KOPT-K1 (cell line): ENCODE results near the gene ACAP1.
"Not testable (repeated sequence)": the region's sequence is repeated elsewhere in the genome, so short reads cannot be mapped to it uniquely, and the experiment has no call there.

Experiments
- H3K27ac ChIP-seq: fragments of 200-600 bp; sonication (generic); 2 replicates; pipeline ENCODE4 v1.5.1; 2016; ENCODE audit warnings: antibody characterized with exemption, mild to moderate bottlenecking, low read depth, low read length; ENCODE audit not compliant: poor library complexity, severe bottlenecking
- H3K36me3 ChIP-seq: fragments of 200-600 bp; sonication (generic); 2 replicates; pipeline ENCODE4 v1.5.1; 2017; ENCODE audit warnings: antibody characterized with exemption, mild to moderate bottlenecking, low read length, moderate library complexity; ENCODE audit not compliant: insufficient read depth
- H3K9me3 ChIP-seq: fragments of 200-600 bp; sonication (generic); 2 replicates; pipeline ENCODE4 v1.5.1; 2017; ENCODE audit warnings: antibody characterized with exemption, low read length, mild to moderate bottlenecking; ENCODE audit not compliant: insufficient read depth, poor library complexity, severe bottlenecking

The ACAP1 gene

DNA sequence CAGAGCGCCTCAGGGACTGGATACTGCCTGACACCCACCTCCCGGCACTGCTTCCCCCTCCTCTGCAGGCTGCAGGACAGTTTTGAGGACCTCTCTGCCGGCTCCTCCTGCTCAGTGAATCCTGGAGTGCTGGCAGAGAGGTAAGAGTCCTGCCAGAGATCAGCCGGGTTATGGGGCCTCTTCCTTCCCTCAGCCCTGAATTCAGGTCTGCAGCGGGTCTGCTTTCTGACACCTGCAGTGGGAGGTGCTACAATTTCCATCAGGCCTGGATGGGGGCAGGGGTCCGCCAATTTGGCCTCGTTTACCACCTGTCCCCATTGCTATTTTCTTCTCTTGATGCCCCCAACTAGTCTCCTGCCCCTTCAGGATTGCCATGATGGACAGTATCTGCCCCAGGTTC, 4.2 kb upstream of the ACAP1 start:
- Histone ChIP-seq H3K36me3 (no peaks in the 10 kb centered on the region), H3K27ac (peak overlapping the region; percentile 89)

DNA sequence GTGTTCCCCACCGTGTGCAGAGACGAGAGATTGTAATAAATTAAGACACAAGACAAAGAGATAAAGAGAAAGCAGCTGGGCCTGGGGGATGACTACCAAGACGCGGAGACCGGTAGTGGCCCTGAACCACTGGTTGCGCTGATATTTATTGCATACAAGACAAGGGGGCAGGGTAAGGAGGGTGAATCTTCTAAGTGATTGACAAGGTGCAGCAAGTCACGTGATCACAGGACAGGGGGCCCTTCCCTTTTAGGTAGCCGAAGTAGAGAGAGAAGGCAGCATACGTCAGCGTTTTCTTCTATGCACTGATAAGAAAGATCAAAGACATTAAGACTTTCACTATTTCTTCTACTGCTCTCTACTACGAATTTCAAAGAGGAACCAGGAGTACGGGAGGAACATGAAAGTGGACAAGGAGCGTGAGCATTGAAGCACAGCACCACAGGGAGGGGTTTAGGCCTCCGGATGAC, 3.7 kb upstream of the ACAP1 start:
- H3K36me3 ChIP-seq, H3K9me3 ChIP-seq: not testable (repeated sequence)
- H3K27ac ChIP-seq: peak overlapping the region; percentile 89

More for the DNA sequence above, 4.2 kb upstream of the ACAP1 start:
- no peaks in the 10 kb centered on the region for H3K9me3 ChIP-seq

DNA sequence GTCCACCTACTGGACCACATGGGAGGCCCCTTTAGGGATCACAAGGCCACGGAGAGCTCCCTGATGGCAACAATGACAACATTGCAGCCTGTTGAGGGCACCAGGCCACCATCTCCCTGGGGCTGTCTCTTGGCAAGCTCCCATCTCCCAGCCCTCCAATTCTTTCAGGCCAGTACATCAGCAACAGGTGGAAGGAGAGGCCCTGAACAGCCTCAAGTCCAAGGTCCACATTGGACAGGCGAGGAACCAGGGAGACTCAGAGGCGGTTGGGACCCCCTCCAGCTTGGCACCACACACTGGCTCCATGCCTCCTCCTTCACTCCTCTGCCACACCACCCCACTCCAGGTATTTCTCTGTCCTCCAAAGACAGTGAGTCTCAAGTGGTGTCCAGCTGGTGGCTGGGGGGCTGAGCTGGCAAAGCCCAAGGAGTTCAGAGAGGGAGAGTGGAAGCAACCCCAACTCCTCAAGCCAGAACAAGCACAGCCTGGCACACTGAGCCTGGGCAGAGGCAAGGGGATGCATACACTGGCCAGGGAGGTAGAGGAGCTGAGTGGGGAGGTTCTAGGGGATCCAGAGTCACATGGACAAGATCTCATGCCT, 1.3 kb upstream of the ACAP1 start:
- Histone ChIP-seq H3K27ac (peak overlapping the region; percentile 100), H3K9me3 (no peaks in the 10 kb centered on the region), H3K36me3 (peaks cover 25% of the 10 kb centered on the region)

DNA sequence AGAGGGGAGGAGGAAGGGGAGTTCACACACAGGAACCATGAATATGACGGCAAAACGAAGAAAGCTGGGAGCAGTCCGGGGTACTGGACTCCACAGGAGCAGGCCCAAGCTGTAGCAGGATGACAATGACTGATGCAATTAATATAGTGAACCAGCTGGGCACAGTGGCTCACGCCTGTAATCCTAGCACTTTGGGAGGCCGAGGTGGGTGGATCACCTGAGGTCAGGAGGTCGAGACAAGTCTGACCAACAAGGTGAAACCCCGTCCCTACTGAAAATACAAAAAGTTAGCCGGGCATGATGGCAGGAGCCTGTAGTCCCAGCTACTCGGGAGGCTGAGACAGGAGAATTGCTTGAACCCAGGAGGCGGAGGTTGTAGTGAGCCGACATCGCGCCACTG, 564 bp upstream of the ACAP1 start:
- Histone ChIP-seq H3K27ac (peak overlapping the region; percentile 100), H3K36me3 (peaks cover 32% of the 10 kb centered on the region)
- not testable (repeated sequence) for H3K9me3 ChIP-seq

DNA sequence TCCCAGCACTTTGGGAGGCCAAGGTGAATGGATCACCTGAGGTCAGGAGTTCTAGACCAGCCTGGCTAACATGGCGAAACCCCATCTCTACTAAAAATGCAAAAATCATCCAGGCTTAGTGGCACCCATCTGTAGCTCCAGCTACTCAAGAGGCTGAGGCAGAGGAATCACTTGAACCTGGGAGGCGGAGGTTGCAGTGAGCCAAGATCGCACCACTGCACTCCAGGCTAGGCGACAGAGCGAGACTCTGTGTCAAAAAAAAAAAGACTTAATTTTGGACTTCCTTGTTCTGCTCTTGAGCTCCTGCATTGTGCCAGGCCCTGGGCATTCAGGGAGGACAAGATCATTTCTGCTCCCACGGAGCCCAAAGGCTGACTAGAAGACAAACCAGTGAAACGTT, 1.3 kb downstream of the ACAP1 start:
- H3K27ac ChIP-seq: peak overlapping the region; percentile 100
- H3K9me3 ChIP-seq: not testable (repeated sequence)
- peaks cover 51% of the 10 kb centered on the region for H3K36me3 ChIP-seq

DNA sequence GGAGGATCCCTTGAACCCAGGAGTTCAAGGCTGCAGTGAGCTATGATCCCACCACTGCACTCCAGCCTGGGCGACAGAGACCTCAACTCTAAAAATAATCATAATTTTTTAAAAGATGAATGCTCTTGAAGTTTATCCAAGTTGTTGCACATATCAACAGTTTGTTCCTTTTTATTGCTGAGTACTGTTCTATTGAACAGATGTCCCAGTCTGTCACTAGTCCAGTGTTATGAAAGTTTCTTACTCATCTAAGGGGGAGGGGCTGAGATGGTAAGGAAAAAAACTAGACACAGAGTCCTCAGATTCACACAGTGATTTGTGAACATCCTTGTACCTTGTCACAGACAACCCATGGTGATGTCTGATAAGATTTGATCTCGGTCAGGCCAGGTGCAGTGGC, 3.9 kb downstream of the ACAP1 start:
- no peak overlapping the region for H3K27ac ChIP-seq
- peaks cover 76% of the 10 kb centered on the region for H3K36me3 ChIP-seq

DNA sequence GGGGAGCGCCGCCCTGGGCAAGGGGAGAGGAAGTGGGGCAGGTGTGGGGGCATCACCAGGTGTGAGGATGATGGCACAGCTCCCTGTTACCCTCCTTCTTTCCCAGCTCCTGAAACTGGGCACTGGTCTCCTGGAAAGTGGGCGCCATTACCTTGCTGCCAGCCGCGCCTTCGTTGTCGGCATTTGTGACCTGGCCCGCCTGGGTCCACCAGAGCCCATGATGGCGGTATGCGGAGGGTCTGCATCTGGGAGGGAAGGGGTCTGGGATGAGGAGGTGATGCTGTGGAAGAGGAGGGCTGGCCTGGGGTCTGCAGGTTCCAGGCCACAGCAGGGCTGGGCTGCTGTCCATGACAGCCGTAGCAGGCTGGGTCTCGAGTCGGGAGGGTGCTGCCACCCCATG, 5.5 kb downstream of the ACAP1 start:
- Histone ChIP-seq H3K9me3 (no peaks in the 10 kb centered on the region), H3K27ac (no peak overlapping the region), H3K36me3 (peaks cover 93% of the 10 kb centered on the region)

More for the DNA sequence above, 3.9 kb downstream of the ACAP1 start:
- H3K9me3 ChIP-seq: no peaks in the 10 kb centered on the region

DNA sequence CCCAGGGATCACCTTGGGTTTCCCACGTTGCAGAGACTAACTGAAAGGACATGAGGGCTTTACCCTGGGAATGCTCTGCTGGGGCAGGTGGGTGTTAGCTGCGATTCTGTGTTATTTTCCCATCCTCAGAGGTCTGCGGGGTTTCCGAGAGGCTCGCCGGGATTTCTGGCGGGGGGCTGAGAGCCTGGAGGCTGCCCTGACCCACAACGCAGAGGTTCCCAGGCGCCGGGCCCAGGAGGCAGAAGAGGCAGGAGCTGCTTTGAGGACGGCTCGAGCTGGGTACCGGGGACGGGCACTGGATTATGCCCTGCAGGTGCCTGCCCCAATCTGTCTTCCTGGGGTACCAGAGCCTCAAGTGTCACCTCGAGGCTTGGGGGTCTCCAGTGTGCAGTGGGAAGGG, 6.9 kb downstream of the ACAP1 start:
- Histone ChIP-seq H3K9me3 (no peaks in the 10 kb centered on the region), H3K36me3 (peaks cover 100% of the 10 kb centered on the region), H3K27ac (no peak overlapping the region)

DNA sequence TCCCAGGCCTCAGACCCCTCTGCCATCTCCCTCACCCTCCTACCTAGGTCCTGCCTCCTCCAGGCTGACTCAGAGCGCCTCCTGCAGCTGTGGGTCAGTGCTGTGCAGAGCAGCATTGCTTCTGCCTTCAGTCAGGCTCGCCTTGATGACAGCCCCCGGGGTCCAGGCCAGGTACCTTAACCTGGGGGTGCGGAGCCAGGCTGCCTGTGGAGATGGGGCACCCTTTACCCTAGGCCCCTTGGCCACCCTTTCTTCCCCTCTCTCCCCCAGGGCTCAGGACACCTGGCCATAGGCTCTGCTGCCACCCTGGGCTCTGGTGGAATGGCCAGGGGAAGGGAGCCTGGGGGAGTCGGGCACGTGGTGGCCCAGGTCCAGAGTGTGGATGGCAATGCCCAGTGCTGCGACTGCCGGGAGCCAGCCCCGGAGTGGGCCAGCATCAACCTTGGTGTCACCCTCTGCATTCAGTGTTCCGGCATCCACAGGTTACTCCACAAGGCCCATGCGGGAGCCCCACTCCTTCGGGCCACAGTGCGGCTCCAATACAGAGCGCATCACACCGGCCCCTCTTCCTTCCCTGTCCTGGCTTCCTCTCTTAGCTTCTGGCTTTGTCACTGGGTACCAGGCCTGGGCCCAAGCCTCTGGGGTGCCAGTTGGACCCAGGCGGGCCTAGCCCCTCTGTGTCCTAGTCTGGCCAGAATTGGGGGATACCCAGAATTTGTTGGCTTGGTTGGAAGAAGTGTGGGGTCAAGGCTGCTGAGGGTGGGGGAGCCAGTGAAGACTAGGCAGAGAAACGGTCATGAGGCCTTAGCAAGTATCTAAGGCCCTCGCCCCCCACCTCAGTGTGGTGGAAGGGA, 10.7 kb downstream of the ACAP1 start:
- no peaks in the 10 kb centered on the region for H3K9me3 ChIP-seq
- H3K27ac ChIP-seq: no peak overlapping the region
- peaks cover 94% of the 10 kb centered on the region for H3K36me3 ChIP-seq

DNA sequence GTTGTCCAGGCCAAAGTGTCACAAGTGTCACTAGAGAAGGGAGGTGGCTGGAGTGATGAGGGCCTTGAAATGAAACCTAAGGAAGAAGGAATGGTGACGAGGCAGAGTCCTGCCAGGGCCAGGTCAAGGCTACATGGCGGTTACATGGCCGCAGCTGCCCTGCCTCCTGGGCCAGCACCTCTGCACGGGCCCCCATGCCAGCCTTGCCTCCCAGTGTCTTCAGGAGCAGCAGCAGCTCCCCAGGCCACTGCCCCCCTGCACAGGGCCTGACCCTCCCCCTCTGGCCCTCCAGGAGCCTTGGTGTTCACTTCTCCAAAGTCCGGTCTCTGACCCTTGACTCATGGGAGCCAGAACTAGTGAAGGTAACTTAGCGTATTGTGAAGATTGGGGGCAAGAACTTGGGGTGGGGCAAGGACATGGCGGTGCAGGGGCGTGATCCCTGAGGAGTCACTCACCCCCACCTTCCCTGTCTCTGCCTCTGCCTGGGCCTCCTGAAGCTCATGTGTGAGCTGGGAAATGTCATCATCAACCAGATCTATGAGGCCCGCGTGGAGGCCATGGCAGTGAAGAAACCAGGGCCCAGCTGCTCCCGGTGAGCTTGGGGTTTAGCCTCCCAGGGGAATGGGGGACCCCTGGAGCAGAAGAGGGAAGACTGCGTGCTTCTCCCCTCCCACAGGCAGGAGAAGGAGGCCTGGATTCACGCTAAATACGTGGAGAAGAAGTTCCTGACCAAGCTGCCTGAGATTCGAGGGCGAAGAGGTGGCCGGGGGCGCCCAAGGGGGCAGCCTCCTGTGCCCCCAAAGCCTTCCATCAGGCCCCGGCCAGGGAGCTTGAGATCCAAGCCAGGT, 11.5 kb downstream of the ACAP1 start:
- peaks cover 94% of the 10 kb centered on the region for H3K36me3 ChIP-seq
- no peak overlapping the region for H3K27ac ChIP-seq
- H3K9me3 ChIP-seq: no peaks in the 10 kb centered on the region

DNA sequence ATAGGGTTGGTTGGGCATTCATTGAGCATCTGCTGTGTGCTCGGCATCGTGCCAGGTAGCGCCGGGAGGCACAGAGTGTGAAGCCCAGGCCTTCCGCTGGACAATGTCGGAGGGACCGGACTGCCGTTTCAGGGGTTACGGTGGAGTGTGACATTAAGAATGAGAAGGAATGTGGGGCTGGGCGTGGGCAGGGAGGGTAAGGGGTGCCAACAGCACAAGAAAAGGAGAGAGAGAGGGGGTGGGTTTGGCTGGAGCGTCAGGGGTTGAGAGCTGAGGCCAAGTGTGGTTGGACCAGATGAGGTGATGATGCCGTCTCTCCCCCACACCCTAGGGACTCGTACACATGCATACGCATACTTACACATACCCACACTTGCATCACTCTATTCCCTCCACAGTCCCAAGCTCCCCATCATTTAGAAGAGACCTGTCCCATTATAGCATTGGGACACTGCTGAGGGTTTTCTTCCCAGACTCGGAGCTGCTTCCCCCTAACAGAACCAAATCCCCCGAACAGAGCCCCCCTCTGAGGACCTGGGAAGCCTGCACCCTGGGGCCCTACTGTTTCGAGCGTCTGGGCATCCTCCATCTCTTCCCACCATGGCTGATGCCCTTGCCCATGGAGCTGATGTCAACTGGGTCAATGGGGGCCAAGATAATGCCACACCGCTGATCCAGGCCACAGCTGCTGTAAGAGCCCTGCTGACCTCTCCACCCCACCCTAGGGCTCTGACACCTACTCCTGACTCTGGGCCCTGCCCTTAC, 12.3 kb downstream of the ACAP1 start:
- H3K27ac ChIP-seq: no peak overlapping the region
- no peaks in the 10 kb centered on the region for H3K9me3 ChIP-seq
- peaks cover 93% of the 10 kb centered on the region for H3K36me3 ChIP-seq

DNA sequence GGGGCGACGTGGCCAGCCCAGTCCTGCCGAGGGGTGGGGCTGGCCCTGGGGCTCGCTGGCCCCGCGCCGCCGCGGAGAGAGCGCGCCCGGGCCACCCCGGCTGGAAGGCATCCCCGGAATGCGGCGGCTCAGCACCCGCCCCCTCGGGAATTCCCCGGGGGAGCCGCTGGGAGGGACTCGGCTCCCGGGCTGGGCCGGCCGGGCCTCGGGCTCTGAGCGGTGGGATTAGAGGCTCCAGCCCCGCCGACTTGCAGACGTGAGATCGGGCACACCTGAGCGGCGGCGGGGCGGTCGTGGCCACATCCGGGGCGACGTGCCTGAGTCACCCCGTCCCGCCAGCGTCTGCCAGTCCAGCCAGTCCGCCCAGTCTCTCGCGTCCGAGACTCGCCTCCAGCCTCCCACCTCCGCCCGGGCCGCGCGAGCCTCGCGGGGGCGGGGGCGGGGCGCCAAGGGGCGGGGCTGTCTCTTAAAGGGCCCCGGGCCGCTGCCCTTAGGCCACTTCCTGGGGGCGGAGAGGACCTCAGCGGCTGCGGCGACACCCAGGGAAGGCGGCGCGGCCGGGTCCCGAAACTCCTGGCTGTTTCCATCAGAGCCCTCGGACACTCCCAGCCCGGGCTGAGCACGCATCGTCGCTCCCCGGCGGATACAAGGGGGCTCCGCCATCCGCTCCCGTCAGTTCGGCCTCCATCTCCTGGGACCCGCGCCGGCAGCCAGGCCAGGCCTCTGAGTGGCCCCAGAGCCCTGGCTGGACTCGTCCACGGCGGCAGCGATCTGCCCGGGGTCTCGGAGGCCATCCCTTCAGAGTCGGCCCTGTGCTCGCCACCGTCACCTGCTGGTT, 15.6 kb downstream of the ACAP1 start, which contains the start of gene KCTD11:
TSS of gene KCTD11 (plus strand) at position 498 of the 838 bp plus-strand sequence.
- Histone ChIP-seq H3K36me3 (peaks cover 65% of the 10 kb centered on the region), H3K27ac (no peak within 1 kb of the TSS), H3K9me3 (no peaks in the 10 kb centered on the region)

DNA sequence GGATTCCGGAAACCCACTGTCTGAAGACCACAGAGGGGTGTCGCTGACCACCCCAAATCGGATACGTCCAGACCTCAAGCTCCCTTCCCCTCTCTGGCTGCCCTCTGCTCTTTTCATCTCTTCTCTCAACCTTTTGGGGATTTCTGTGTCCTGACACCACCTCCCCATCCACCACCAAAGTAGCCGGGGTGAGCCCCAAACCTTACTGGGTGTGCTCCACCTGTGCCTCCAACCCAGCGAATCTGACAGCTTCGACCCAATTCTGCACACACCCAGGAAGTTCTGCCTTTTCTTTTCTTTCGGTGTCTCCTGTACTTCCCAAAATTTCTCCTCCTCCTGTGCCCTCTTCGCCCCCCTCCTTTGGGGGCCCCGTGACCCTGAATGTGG, 16.2 kb downstream of the ACAP1 start:
- Histone ChIP-seq H3K27ac (no peak overlapping the region), H3K9me3 (no peaks in the 10 kb centered on the region), H3K36me3 (peaks cover 59% of the 10 kb centered on the region)
